HUES48 (cell line): Measurements from ENCODE around the gene IRF8.

Source experiments
- H3K27ac ChIP-seq: one replicate; pipeline ENCODE4 v1.7.0; 2013; ENCODE audit warnings: low read depth, low read length, inconsistent platforms
- H3K27me3 ChIP-seq: 2 replicates; pipeline ENCODE4 v1.6.1; 2013; ENCODE audit warnings: mild to moderate bottlenecking, low read length; ENCODE audit not compliant: control insufficient read depth, insufficient read depth
- H3K36me3 ChIP-seq: 2 replicates; pipeline ENCODE4 v1.6.1; 2013; ENCODE audit warnings: low read length; ENCODE audit not compliant: control insufficient read depth, insufficient read depth
- H3K4me1 ChIP-seq: 2 replicates; pipeline ENCODE4 v1.6.1; 2013; ENCODE audit warnings: mild to moderate bottlenecking, low read length; ENCODE audit not compliant: control insufficient read depth, insufficient read depth
- H3K4me3 ChIP-seq: 2 replicates; pipeline ENCODE4 v1.5.1; 2013; ENCODE audit warnings: mild to moderate bottlenecking, low read depth, low read length
- H3K9ac ChIP-seq: 2 replicates; pipeline ENCODE4 v1.6.1; 2013; ENCODE audit warnings: mild to moderate bottlenecking, low read depth, low read length, moderate library complexity
- H3K9me3 ChIP-seq: 2 replicates; pipeline ENCODE4 v1.6.1; 2013; ENCODE audit warnings: low read length; ENCODE audit not compliant: control insufficient read depth, insufficient read depth

IRF8 gene

GRCh38 chr16:85967111-85967510 is 68.1 kb downstream of the IRF8 start:
- Histone ChIP-seq H3K9ac (no peak overlapping the region), H3K36me3 (no peaks in the 10 kb centered on the region), H3K27me3 (no peaks in the 10 kb centered on the region), H3K27ac (no peak overlapping the region), H3K4me3 (no peak overlapping the region), H3K4me1 (no peaks in the 10 kb centered on the region), H3K9me3 (no peaks in the 10 kb centered on the region)

- Histone ChIP-seq H3K9me3 (no peaks in the 10 kb centered on the region), H3K9ac (no peak overlapping the region), H3K36me3 (no peaks in the 10 kb centered on the region), H3K4me3 (no peak overlapping the region), H3K27ac (no peak overlapping the region), H3K27me3 (no peaks in the 10 kb centered on the region), H3K4me1 (no peaks in the 10 kb centered on the region)
Observed at GRCh38 chr16:85968041-85968920, 69.3 kb downstream of the IRF8 start.

- Histone ChIP-seq H3K4me3 (no peak overlapping the region), H3K27ac (no peak overlapping the region), H3K27me3 (no peaks in the 10 kb centered on the region), H3K4me1 (no peaks in the 10 kb centered on the region), H3K9ac (no peak overlapping the region), H3K36me3 (no peaks in the 10 kb centered on the region), H3K9me3 (peaks cover 4% of the 10 kb centered on the region; the same call in 1 of the 2 replicates)
Observed at GRCh38 chr16:85969159-85969558, 70.2 kb downstream of the IRF8 start.

GRCh38 chr16:85969591-85969990 is 70.6 kb downstream of the IRF8 start:
- H3K36me3 ChIP-seq = no peaks in the 10 kb centered on the region
- no peaks in the 10 kb centered on the region for H3K27me3 ChIP-seq
- H3K27ac ChIP-seq = no peak overlapping the region
- H3K4me3 ChIP-seq = no peak overlapping the region
- no peaks in the 10 kb centered on the region for H3K4me1 ChIP-seq
- H3K9me3 ChIP-seq = peaks cover 6% of the 10 kb centered on the region; the same call in 1 of the 2 replicates
- H3K9ac ChIP-seq = no peak overlapping the region

GRCh38 chr16:85970016-85970733 is 71.2 kb downstream of the IRF8 start:
- Histone ChIP-seq H3K4me1 (no peaks in the 10 kb centered on the region), H3K27ac (no peak overlapping the region), H3K27me3 (no peaks in the 10 kb centered on the region), H3K36me3 (no peaks in the 10 kb centered on the region), H3K4me3 (no peak overlapping the region), H3K9ac (no peak overlapping the region), H3K9me3 (peaks cover 6% of the 10 kb centered on the region; the same call in 1 of the 2 replicates)

GRCh38 chr16:85970738-85971137 is 71.8 kb downstream of the IRF8 start:
- Histone ChIP-seq H3K27ac (no peak overlapping the region), H3K4me1 (no peaks in the 10 kb centered on the region), H3K9me3 (peaks cover 6% of the 10 kb centered on the region; the same call in 1 of the 2 replicates), H3K4me3 (no peak overlapping the region), H3K36me3 (no peaks in the 10 kb centered on the region), H3K27me3 (no peaks in the 10 kb centered on the region), H3K9ac (no peak overlapping the region)
